ENCODE results near the gene FANCD2OS. TPM values are rescaled to one million over a fixed set of nuclear protein-coding genes. Genes with fewer than 3 reads are reported as not detected.

The FANCD2OS gene
- total and polyA plus RNA-seq, 4 donors, result not detected

GRCh38 chr3:10154335-10155122 is 46.5 kb upstream of the FANCD2OS start:
- no peak for DNase-seq (ENCODE audit: low spot score)
- H3K9ac ChIP-seq (ENCODE audit: low read depth in 1 of 2, low read length in 2 of 2), result no peak overlapping the region
- H3K36me3 ChIP-seq (ENCODE audit: control insufficient read depth in 4 of 4, insufficient read depth in 3 of 4, low read depth in 1 of 4, low read length in 3 of 4), result peaks cover 10 to 29% (median 20%) of the 10 kb centered on the region in 4 donors
- H3K4me3 ChIP-seq (ENCODE audit: low read depth in 1 of 3, low read length in 3 of 3), result no peak overlapping the region
- no peaks in the 10 kb centered on the region for H3K27me3 ChIP-seq (ENCODE audit: control insufficient read depth in 4 of 4, insufficient read depth in 4 of 4, low read length in 3 of 4)
- H3K27ac ChIP-seq (ENCODE audit: low read depth in 1 of 2, low read length in 2 of 2), result no peak overlapping the region
- 94% methylated on average over 14 of the region's 14 CpGs for WGBS
- TF ChIP-seq NR2F2 (IDR thresholded peaks at IDR 0.05), result no peak
- TF ChIP-seq YY1 (IDR thresholded peaks at IDR 0.05), result no peak
- no peaks in the 10 kb centered on the region for H3K9me3 ChIP-seq (ENCODE audit: control insufficient read depth in 4 of 4, low read length in 3 of 4)
- H3K4me1 ChIP-seq (ENCODE audit: control insufficient read depth in 4 of 4, insufficient read depth in 4 of 4, low read length in 3 of 4), result no peaks in the 10 kb centered on the region

GRCh38 chr3:10150987-10151386 is 42.9 kb upstream of the FANCD2OS start:
- Histone ChIP-seq H3K36me3 (ENCODE audit: control insufficient read depth in 4 of 4, insufficient read depth in 3 of 4, low read depth in 1 of 4, low read length in 3 of 4) (peaks cover 15 to 31% (median 22%) of the 10 kb centered on the region in 4 donors), H3K4me1 (ENCODE audit: control insufficient read depth in 4 of 4, insufficient read depth in 4 of 4, low read length in 3 of 4) (peaks cover 0 to 3% (median 0%) of the 10 kb centered on the region in 4 donors), H3K4me3 (ENCODE audit: low read depth in 1 of 3, low read length in 3 of 3) (no peak overlapping the region), H3K27me3 (ENCODE audit: control insufficient read depth in 4 of 4, insufficient read depth in 4 of 4, low read length in 3 of 4) (no peaks in the 10 kb centered on the region), H3K9ac (ENCODE audit: low read depth in 1 of 2, low read length in 2 of 2) (no peak overlapping the region), H3K9me3 (ENCODE audit: control insufficient read depth in 4 of 4, low read length in 3 of 4) (no peaks in the 10 kb centered on the region), H3K27ac (ENCODE audit: low read depth in 1 of 2, low read length in 2 of 2) (no peak overlapping the region)
- no peak for TF ChIP-seq FOXA1 (IDR thresholded peaks at IDR 0.05)
- TF ChIP-seq JUND (IDR thresholded peaks at IDR 0.05), result no peak
- no peak for TF ChIP-seq YY1 (IDR thresholded peaks at IDR 0.05)
- no peak for TF ChIP-seq GABPA (IDR thresholded peaks at IDR 0.05 in 1 of 2, conservative IDR thresholded peaks at IDR 0.05 in 1 of 2)
- WGBS, result 86% methylated on average over 6 of the region's 6 CpGs
- DNase-seq (ENCODE audit: low spot score), result no peak

- Histone ChIP-seq H3K4me1 (ENCODE audit: control insufficient read depth in 4 of 4, insufficient read depth in 4 of 4, low read length in 3 of 4) (peaks cover 0 to 8% (median 2%) of the 10 kb centered on the region in 4 donors), H3K27me3 (ENCODE audit: control insufficient read depth in 4 of 4, insufficient read depth in 4 of 4, low read length in 3 of 4) (no peaks in the 10 kb centered on the region), H3K9me3 (ENCODE audit: control insufficient read depth in 4 of 4, low read length in 3 of 4) (no peaks in the 10 kb centered on the region), H3K4me3 (ENCODE audit: low read depth in 1 of 3, low read length in 3 of 3) (no peak overlapping the region), H3K9ac (ENCODE audit: low read depth in 1 of 2, low read length in 2 of 2) (no peak overlapping the region), H3K27ac (ENCODE audit: low read depth in 1 of 2, low read length in 2 of 2) (no peak overlapping the region), H3K36me3 (ENCODE audit: control insufficient read depth in 4 of 4, insufficient read depth in 3 of 4, low read depth in 1 of 4, low read length in 3 of 4) (peaks cover 15 to 28% (median 21%) of the 10 kb centered on the region in 4 donors)
- WGBS, result 92% methylated on average over 8 of the region's 8 CpGs
- no peak for DNase-seq (ENCODE audit: low spot score)
- TF ChIP-seq GABPA (IDR thresholded peaks at IDR 0.05 in 1 of 2, conservative IDR thresholded peaks at IDR 0.05 in 1 of 2) (no peak), CTCF (IDR thresholded peaks at IDR 0.05; ENCODE audit: low read depth, low read length, missing input control) (no peak), TAF1 (conservative IDR thresholded peaks at IDR 0.05) (no peak), HNF4A (conservative IDR thresholded peaks at IDR 0.05) (no peak), HNF4G (IDR thresholded peaks at IDR 0.05) (no peak), EGR1 (IDR thresholded peaks at IDR 0.05; ENCODE audit: low read depth in 2 of 2) (no peak), RAD21 (IDR thresholded peaks at IDR 0.05) (no peak), SP1 (IDR thresholded peaks at IDR 0.05) (no peak), RXRA (IDR thresholded peaks at IDR 0.05) (no peak), ATF3 (IDR thresholded peaks at IDR 0.05) (no peak), YY1 (IDR thresholded peaks at IDR 0.05) (no peak), REST (IDR thresholded peaks at IDR 0.05) (no peak), NR2F2 (IDR thresholded peaks at IDR 0.05) (no peak), FOXA1 (IDR thresholded peaks at IDR 0.05) (no peak), ZBTB33 (IDR thresholded peaks at IDR 0.05) (no peak), MAX (IDR thresholded peaks at IDR 0.05) (no peak)
These were observed 41.2 kb upstream of the FANCD2OS start for GRCh38 chr3:10149226-10149625.
